Measurements from ENCODE around the gene CAMK1D.

Gene CAMK1D

GRCh38 chr10:12405342-12406320 is 56.3 kb downstream of the CAMK1D start:
- DNase-seq, result no peak

GRCh38 chr10:12406764-12407400 is 57.5 kb downstream of the CAMK1D start:
- no peak for DNase-seq

GRCh38 chr10:12408472-12408871 is 59.1 kb downstream of the CAMK1D start:
- no peak for DNase-seq

- no peak for DNase-seq
Measured at GRCh38 chr10:12409161-12409560, 59.8 kb downstream of the CAMK1D start.

- DNase-seq, result no peak
Measured at GRCh38 chr10:12409613-12410012, 60.3 kb downstream of the CAMK1D start.

- peak in 1 of 6 experiments; percentile 36 for DNase-seq
Measured at GRCh38 chr10:12412666-12413368, 63.5 kb downstream of the CAMK1D start.

GRCh38 chr10:12413369-12413711 is 64.0 kb downstream of the CAMK1D start:
- no peak for DNase-seq

GRCh38 chr10:12414278-12414989 is 65.1 kb downstream of the CAMK1D start:
- no peak for DNase-seq

- DNase-seq, result no peak
Measured at GRCh38 chr10:12416344-12417050, 67.2 kb downstream of the CAMK1D start.

GRCh38 chr10:12417331-12417730 is 68.0 kb downstream of the CAMK1D start:
- no peak for DNase-seq

GRCh38 chr10:12418000-12418399 is 68.7 kb downstream of the CAMK1D start:
- DNase-seq, result no peak

GRCh38 chr10:12418725-12419261 is 69.4 kb downstream of the CAMK1D start:
- DNase-seq, result no peak

GRCh38 chr10:12419262-12419847 is 70.0 kb downstream of the CAMK1D start:
- DNase-seq, result peak in 1 of 6 experiments; percentile 4

- DNase-seq, result no peak
Measured at GRCh38 chr10:12420530-12421120, 71.3 kb downstream of the CAMK1D start.

- no peak for DNase-seq
Measured at GRCh38 chr10:12422189-12422588, 72.8 kb downstream of the CAMK1D start.

GRCh38 chr10:12423896-12424295 is 74.5 kb downstream of the CAMK1D start:
- no peak for DNase-seq

GRCh38 chr10:12427276-12427675 is 77.9 kb downstream of the CAMK1D start:
- no peak for DNase-seq

- DNase-seq, result no peak
Measured at GRCh38 chr10:12428447-12429135, 79.2 kb downstream of the CAMK1D start.

- DNase-seq, result no peak
Measured at GRCh38 chr10:12430406-12430982, 81.1 kb downstream of the CAMK1D start.

Data from stimulated activated naive CD4-positive, alpha-beta T cell (primary cell).